DND-41 (cell line): ENCODE results near the gene PSENEN.

Experiments used
- ATAC-seq: fragments of 200-7000 bp; cut with Tn5 transposase; 3 replicates; pipeline ENCODE4 v1.9.1; 2021; ENCODE audit warnings: low read depth; ENCODE audit not compliant: insufficient read depth
- DNase-seq: peaks from one replicate; pipeline ENCODE4 v3.0.0-alpha.2; 2020
- H2AFZ ChIP-seq: 2 replicates; pipeline ENCODE4 v1.6.0; 2012; ENCODE audit warnings: low read depth, low read length
- H3K27ac ChIP-seq: 2 replicates; pipeline ENCODE4 v1.5.1; 2012; ENCODE audit warnings: low read length, inconsistent platforms
- H3K27me3 ChIP-seq: fragments of 200-600 bp; sonication (generic); 2 replicates; pipeline ENCODE4 v1.6.0; 2012; ENCODE audit warnings: low read length, mild to moderate bottlenecking, inconsistent platforms; ENCODE audit not compliant: insufficient read depth, poor library complexity
- H3K36me3 ChIP-seq: 2 replicates; pipeline ENCODE4 v1.5.1; 2012; ENCODE audit warnings: low read length, inconsistent platforms; ENCODE audit not compliant: insufficient read depth
- H3K4me1 ChIP-seq: 2 replicates; pipeline ENCODE4 v1.5.1; 2012; ENCODE audit warnings: mild to moderate bottlenecking, low read length; ENCODE audit not compliant: insufficient read depth
- H3K4me2 ChIP-seq: 2 replicates; pipeline ENCODE4 v1.6.0; 2012; ENCODE audit warnings: mild to moderate bottlenecking, moderate library complexity, low read length, inconsistent platforms; ENCODE audit not compliant: insufficient read depth
- H3K4me3 ChIP-seq, 2 experiments: fragments of 200-600 bp in 1 of 2; shearing (Covaris generic) in 1 of 2; 2 replicates each; pipeline ENCODE4 v1.5.1; 2012 to 2016; ENCODE audit warnings: inconsistent platforms in 2 of 2, low read length in 2 of 2, mild to moderate bottlenecking in 2 of 2, low read depth in 1 of 2, moderate library complexity in 1 of 2
- H3K79me2 ChIP-seq: 2 replicates; pipeline ENCODE4 v1.6.0; 2012; ENCODE audit warnings: low read length, inconsistent platforms; ENCODE audit not compliant: insufficient read depth
- H3K9ac ChIP-seq: 2 replicates; pipeline ENCODE4 v1.6.0; 2012; ENCODE audit warnings: low read depth, mild to moderate bottlenecking, inconsistent platforms, low read length, moderate library complexity
- H3K9me3 ChIP-seq: 2 replicates; pipeline ENCODE4 v1.5.1; 2012; ENCODE audit warnings: low read length, moderate library complexity, mild to moderate bottlenecking, inconsistent platforms; ENCODE audit not compliant: insufficient read depth, severe bottlenecking
- H4K20me1 ChIP-seq: 2 replicates; pipeline ENCODE4 v1.6.0; 2012; ENCODE audit warnings: low read length; ENCODE audit not compliant: insufficient read depth
- CTCF ChIP-seq: IDR thresholded peaks from 2 replicates; pipeline ENCODE4 v1.5.1; 2012; ENCODE audit warnings: borderline replicate concordance, low read length, moderate library complexity, mild to moderate bottlenecking; ENCODE audit not compliant: poor library complexity, severe bottlenecking; ENCODE audit errors: extremely low read depth
- EZH2 ChIP-seq: IDR thresholded peaks from 3 replicates; pipeline ENCODE4 v1.6.1; 2012; ENCODE audit warnings: borderline replicate concordance, low read depth, mild to moderate bottlenecking, moderate library complexity, low read length, inconsistent platforms; ENCODE audit not compliant: severe bottlenecking

PSENEN gene

DNA sequence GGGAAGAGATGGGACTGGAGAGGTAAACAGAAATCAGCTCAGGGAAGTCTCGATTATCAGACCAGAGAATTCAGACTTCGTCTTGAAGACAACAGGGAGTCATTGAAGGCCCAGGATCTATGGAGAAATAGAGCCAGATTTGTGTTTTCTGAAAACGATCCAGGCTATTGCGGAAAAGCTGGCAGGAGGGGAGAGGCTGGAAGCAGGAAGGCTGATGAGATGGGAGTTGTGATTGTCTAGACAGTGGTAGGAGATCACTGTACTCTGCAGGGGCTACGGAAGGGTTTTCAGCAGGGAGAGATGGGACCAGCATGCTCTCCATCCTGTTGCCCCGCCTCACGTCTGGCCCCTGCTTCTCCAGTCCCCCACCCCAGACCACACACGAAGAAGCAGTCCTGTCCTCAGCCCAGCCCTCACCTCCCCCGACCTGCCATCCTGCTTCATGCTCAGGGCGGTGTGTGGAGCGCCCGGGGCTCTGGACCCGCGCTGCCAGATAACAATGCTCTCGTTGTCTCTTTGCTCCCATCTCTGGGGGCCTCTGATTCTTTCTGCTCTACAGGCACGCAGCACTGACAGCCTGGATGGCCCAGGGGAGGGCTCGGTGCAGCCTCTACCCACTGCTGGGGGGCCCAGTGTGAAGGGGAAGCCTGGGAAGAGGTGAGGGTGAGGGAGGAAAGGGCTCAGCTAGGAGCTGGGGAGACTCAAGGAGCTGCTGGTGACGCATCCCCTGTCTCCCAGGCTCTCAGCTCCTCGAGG, 31.8 kb downstream of the PSENEN start:
- Histone ChIP-seq H2AFZ (no peak overlapping the region), H3K4me1 (peaks cover 29% of the 10 kb centered on the region), H3K27ac (peak overlapping the region; percentile 78; the same call in 1 of the 2 replicates), H4K20me1 (peaks cover 38% of the 10 kb centered on the region; the same call in 1 of the 2 replicates), H3K27me3 (no peaks in the 10 kb centered on the region), H3K9ac (peak overlapping the region; percentile 75), H3K9me3 (no peaks in the 10 kb centered on the region), H3K79me2 (peaks cover 38% of the 10 kb centered on the region), H3K4me3 (peak overlapping the region in 1 of 2 experiments; percentile 74; a peak in 1 of 4 replicates), H3K36me3 (peaks cover 52% of the 10 kb centered on the region), H3K4me2 (peak overlapping the region; percentile 92)
- DNase-seq = no peak
- ATAC-seq = no peak
- no peak for TF ChIP-seq CTCF
- TF ChIP-seq EZH2 = no peak

DNA sequence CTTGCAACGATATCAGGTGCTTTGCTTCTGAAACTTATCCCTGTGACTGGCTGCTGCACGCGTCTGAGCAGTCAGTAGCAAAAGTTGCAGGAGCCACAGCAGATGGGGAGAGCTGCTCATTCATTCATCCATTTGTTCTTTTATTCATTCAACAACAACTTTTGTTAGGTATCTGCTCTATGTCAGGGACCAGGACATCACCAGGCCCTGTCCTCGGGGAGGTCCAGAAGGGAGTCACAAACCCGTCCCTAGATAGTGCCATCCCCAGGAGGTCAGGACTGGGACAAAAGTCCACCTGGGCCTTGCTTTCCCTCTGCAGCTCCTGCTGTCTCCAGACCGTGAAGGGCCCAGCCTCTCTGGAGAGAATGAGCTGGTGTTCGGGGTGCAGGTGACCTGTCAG, 32.5 kb downstream of the PSENEN start:
- peaks cover 38% of the 10 kb centered on the region for H3K79me2 ChIP-seq
- no peak for ATAC-seq
- peaks cover 29% of the 10 kb centered on the region for H3K4me1 ChIP-seq
- no peak overlapping the region for H3K4me2 ChIP-seq
- no peak overlapping the region for H2AFZ ChIP-seq
- 0 out of 2 replicates have a peak overlapping the region, but pooled peaks have one; percentile 8 for H3K27ac ChIP-seq
- H4K20me1 ChIP-seq = peaks cover 45% of the 10 kb centered on the region
- H3K36me3 ChIP-seq = peaks cover 59% of the 10 kb centered on the region
- no peak overlapping the region for H3K4me3 ChIP-seq
- H3K27me3 ChIP-seq = no peaks in the 10 kb centered on the region
- no peak for DNase-seq
- no peaks in the 10 kb centered on the region for H3K9me3 ChIP-seq
- TF ChIP-seq EZH2 (no peak), CTCF (no peak)
- peak overlapping the region; percentile 75; the same call in 1 of the 2 replicates for H3K9ac ChIP-seq

- no peak for ATAC-seq
- Histone ChIP-seq H3K4me3 (no peak overlapping the region), H2AFZ (no peak overlapping the region), H3K79me2 (peaks cover 38% of the 10 kb centered on the region), H3K4me2 (peak overlapping the region; percentile 14; the same call in 1 of the 2 replicates), H3K9ac (0 out of 2 replicates have a peak overlapping the region, but pooled peaks have one; percentile 7), H3K9me3 (no peaks in the 10 kb centered on the region), H3K36me3 (peaks cover 69% of the 10 kb centered on the region), H3K27ac (no peak overlapping the region), H4K20me1 (peaks cover 47% of the 10 kb centered on the region), H3K27me3 (no peaks in the 10 kb centered on the region), H3K4me1 (peaks cover 29% of the 10 kb centered on the region)
- TF ChIP-seq EZH2 = no peak
- no peak for TF ChIP-seq CTCF
- DNase-seq = no peak
Measured at GRCh38 chr19:35779033-35779432, 33.6 kb downstream of the PSENEN start.

DNA sequence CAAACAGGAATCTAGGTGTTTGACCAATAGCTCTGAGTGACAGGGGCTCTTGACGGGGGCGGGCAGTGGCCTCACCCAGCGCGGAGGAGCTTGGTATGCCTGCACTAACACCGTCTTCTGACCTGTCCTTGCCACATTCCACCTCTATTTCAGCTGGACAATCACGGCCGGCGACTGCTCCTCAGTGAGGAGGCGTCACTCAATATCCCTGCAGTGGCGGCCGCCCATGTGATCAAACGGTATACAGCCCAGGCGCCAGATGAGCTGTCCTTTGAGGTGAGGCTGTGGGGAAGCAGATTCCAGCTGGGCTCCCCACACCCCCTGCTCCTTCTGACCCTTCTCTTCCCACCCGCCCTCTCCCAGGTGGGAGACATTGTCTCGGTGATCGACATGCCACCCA, 34.6 kb downstream of the PSENEN start:
- Histone ChIP-seq H3K79me2 (peaks cover 38% of the 10 kb centered on the region), H3K9me3 (no peaks in the 10 kb centered on the region), H3K27me3 (no peaks in the 10 kb centered on the region), H4K20me1 (peaks cover 47% of the 10 kb centered on the region), H3K4me3 (no peak overlapping the region), H3K9ac (no peak overlapping the region), H3K36me3 (peaks cover 76% of the 10 kb centered on the region), H2AFZ (no peak overlapping the region), H3K4me2 (no peak overlapping the region), H3K27ac (no peak overlapping the region), H3K4me1 (peaks cover 23% of the 10 kb centered on the region)
- TF ChIP-seq EZH2 (no peak), CTCF (no peak)
- DNase-seq (no peak), ATAC-seq (no peak)
